Neural cell (in vitro differentiated cells): ENCODE results near the gene HIKESHI. TPM values are rescaled to one million over a fixed set of nuclear protein-coding genes. Genes with fewer than 3 reads are reported as not detected.

Experiments
- H2AFZ ChIP-seq: fragments of 200-600, 300-800 bp; sonication (generic), shearing (Covaris generic); 2 replicates; pipeline ENCODE4 v1.6.0; 2014; ENCODE audit warnings: low read depth, mild to moderate bottlenecking, antibody characterized with exemption, low read length, moderate library complexity
- H3F3A ChIP-seq: fragments of 200-600 bp; shearing (Covaris generic); 2 replicates; pipeline ENCODE4 v1.6.1; 2016; ENCODE audit warnings: mild to moderate bottlenecking, moderate library complexity, mixed read lengths, antibody characterized with exemption, low read length; ENCODE audit not compliant: insufficient read depth, poor library complexity, severe bottlenecking
- H3K27ac ChIP-seq: fragments of 200-600, 300-800 bp; sonication (generic), shearing (Covaris generic); 2 replicates; pipeline ENCODE4 v1.5.1; 2014; ENCODE audit warnings: mild to moderate bottlenecking, low read length, moderate library complexity
- H3K27me3 ChIP-seq: fragments of 300-800, 200-600 bp; sonication (generic), shearing (Covaris generic); 2 replicates; pipeline ENCODE4 v1.6.0; 2014; ENCODE audit warnings: mild to moderate bottlenecking, low read depth, low read length, moderate library complexity; ENCODE audit not compliant: insufficient read depth
- H3K36me3 ChIP-seq: fragments of 300-800, 200-600 bp; sonication (generic), shearing (Covaris generic); 2 replicates; pipeline ENCODE4 v1.5.1; 2014; ENCODE audit warnings: mild to moderate bottlenecking, antibody characterized with exemption, low read length, moderate library complexity; ENCODE audit not compliant: insufficient read depth
- H3K4me2 ChIP-seq: fragments of 300-800, 200-600 bp; sonication (generic), shearing (Covaris generic); 2 replicates; pipeline ENCODE4 v1.6.0; 2014; ENCODE audit warnings: mild to moderate bottlenecking, low read length
- H3K4me3 ChIP-seq: fragments of 300-800, 200-600 bp; sonication (generic), shearing (Covaris generic); 2 replicates; pipeline ENCODE4 v1.5.1; 2014; ENCODE audit warnings: mild to moderate bottlenecking, low read length, moderate library complexity
- H3K79me2 ChIP-seq: fragments of 200-600 bp; shearing (Covaris generic); replicated peaks from 2 replicates; pipeline ENCODE4 v1.6.0; 2014; ENCODE audit warnings: mild to moderate bottlenecking, low read length, moderate library complexity; ENCODE audit not compliant: insufficient read depth
- H3K9ac ChIP-seq: fragments of 300-800, 200-600 bp; sonication (generic), shearing (Covaris generic); 2 replicates; pipeline ENCODE4 v1.6.1; 2016; ENCODE audit warnings: mild to moderate bottlenecking, low read length, mixed read lengths
- H3K9me2 ChIP-seq: fragments of 200-600 bp; shearing (Covaris generic); 2 replicates; pipeline ENCODE4 v1.6.1; 2016; ENCODE audit warnings: mild to moderate bottlenecking, low read length, mixed read lengths; ENCODE audit not compliant: insufficient read depth
- H3K9me3 ChIP-seq: fragments of 200-600, 300-800 bp; sonication (generic), shearing (Covaris generic); 2 replicates; pipeline ENCODE4 v1.6.1; 2016; ENCODE audit warnings: mild to moderate bottlenecking, mixed run types, low read length, moderate library complexity, mixed read lengths
- H4K20me1 ChIP-seq: fragments of 200-600 bp; shearing (Covaris generic); 2 replicates; pipeline ENCODE4 v1.6.1; 2016; ENCODE audit warnings: mild to moderate bottlenecking, mixed run types; ENCODE audit not compliant: insufficient read depth
- CTCF ChIP-seq: fragments of 450-650 bp; IDR thresholded peaks from 2 replicates; pipeline ENCODE4 v1.5.1; 2014; ENCODE audit warnings: antibody characterized with exemption, mild to moderate bottlenecking, moderate library complexity; ENCODE audit not compliant: poor library complexity, severe bottlenecking
- EP300 ChIP-seq: fragments of 450-650 bp; conservative IDR thresholded peaks from 2 replicates; pipeline ENCODE4 v1.6.1; 2014; ENCODE audit warnings: antibody characterized with exemption, mild to moderate bottlenecking, moderate library complexity; ENCODE audit not compliant: poor library complexity, severe bottlenecking
- EZH2 ChIP-seq: fragments of 200-600, 300-800 bp; shearing (Covaris generic), sonication (generic); IDR thresholded peaks from 2 replicates; pipeline ENCODE4 v1.6.1; 2014; ENCODE audit warnings: antibody characterized with exemption, low read length, borderline replicate concordance, mild to moderate bottlenecking; ENCODE audit not compliant: insufficient read depth, poor library complexity, severe bottlenecking
- MXI1 ChIP-seq: fragments of 450-650 bp; conservative IDR thresholded peaks from 2 replicates; pipeline ENCODE4 v1.6.1; 2014; ENCODE audit warnings: antibody characterized with exemption, mild to moderate bottlenecking; ENCODE audit not compliant: poor library complexity, severe bottlenecking
- POLR2AphosphoS5 ChIP-seq: IDR thresholded peaks from 2 replicates; pipeline ENCODE4 v1.6.1; 2012
- RAD21 ChIP-seq: fragments of 450-650 bp; conservative IDR thresholded peaks from 2 replicates; pipeline ENCODE4 v1.6.1; 2014; ENCODE audit warnings: antibody characterized with exemption, mild to moderate bottlenecking, moderate library complexity
- REST ChIP-seq: IDR thresholded peaks from 2 replicates; pipeline ENCODE4 v1.6.1; 2012; ENCODE audit warnings: borderline replicate concordance
- SMC3 ChIP-seq: fragments of 450-650 bp; conservative IDR thresholded peaks from 2 replicates; pipeline ENCODE4 v1.6.1; 2014; ENCODE audit warnings: antibody characterized with exemption, mild to moderate bottlenecking, moderate library complexity; ENCODE audit not compliant: poor library complexity
- TAF1 ChIP-seq: IDR thresholded peaks from 2 replicates; pipeline ENCODE4 v1.6.1; 2012; ENCODE audit warnings: low read depth
- polyA plus RNA-seq: library from polyadenylated mRNA; depleted of rRNA; stranded (reverse); fragments of >200 nt; gene quantifications from 2 replicates; pipeline ENCODE4 v1.2.3, GENCODE V29; 2014

HIKESHI gene
- polyA plus RNA-seq, 1 donor from 2014 or later: 180 TPM

GRCh38 chr11:86313793-86314192, 11.8 kb downstream of the HIKESHI start:
- H3K27ac ChIP-seq: no peak overlapping the region
- H3K9me3 ChIP-seq: no peaks in the 10 kb centered on the region
- H3K27me3 ChIP-seq: no peaks in the 10 kb centered on the region
- H3K9ac ChIP-seq: no peak overlapping the region
- no peaks in the 10 kb centered on the region for H3K9me2 ChIP-seq
- H2AFZ ChIP-seq: no peak overlapping the region
- no peaks in the 10 kb centered on the region for H3F3A ChIP-seq
- H3K79me2 ChIP-seq: no peaks in the 10 kb centered on the region
- no peak overlapping the region for H3K4me3 ChIP-seq
- no peaks in the 10 kb centered on the region for H4K20me1 ChIP-seq
- no peak overlapping the region for H3K4me2 ChIP-seq
- H3K36me3 ChIP-seq: no peaks in the 10 kb centered on the region
- no peak for TF ChIP-seq EP300
- TF ChIP-seq CTCF: no peak
- TF ChIP-seq RAD21: no peak
- TF ChIP-seq REST: no peak
- no peak for TF ChIP-seq EZH2
- no peak for TF ChIP-seq MXI1
- TF ChIP-seq POLR2AphosphoS5: no peak
- no peak for TF ChIP-seq SMC3
- TF ChIP-seq TAF1: no peak

GRCh38 chr11:86314636-86315035, 12.6 kb downstream of the HIKESHI start:
- no peak overlapping the region for H3K4me2 ChIP-seq
- no peak overlapping the region for H2AFZ ChIP-seq
- no peaks in the 10 kb centered on the region for H4K20me1 ChIP-seq
- no peaks in the 10 kb centered on the region for H3K27me3 ChIP-seq
- TF ChIP-seq REST (no peak), EP300 (no peak), TAF1 (no peak), CTCF (no peak), SMC3 (no peak), MXI1 (no peak), EZH2 (no peak), RAD21 (no peak), POLR2AphosphoS5 (no peak)
- H3K9me3 ChIP-seq: no peaks in the 10 kb centered on the region
- H3F3A ChIP-seq: no peaks in the 10 kb centered on the region
- H3K9ac ChIP-seq: no peak overlapping the region
- no peaks in the 10 kb centered on the region for H3K79me2 ChIP-seq
- H3K4me3 ChIP-seq: no peak overlapping the region
- H3K36me3 ChIP-seq: no peaks in the 10 kb centered on the region
- no peaks in the 10 kb centered on the region for H3K9me2 ChIP-seq
- no peak overlapping the region for H3K27ac ChIP-seq
